ENCODE measurements around the gene ADIPOR2. TPM values are rescaled to one million over a fixed set of nuclear protein-coding genes. Genes with fewer than 3 reads are reported as not detected.

ADIPOR2 gene
- total and polyA plus RNA-seq, 2 of the 4 experiments (the other 2 are of a cell fraction), result 20.0 to 24.9 TPM

- no peak overlapping the region for H3K23ac ChIP-seq (ENCODE audit: low read depth, low read length)
- no peak overlapping the region for H3K18ac ChIP-seq (ENCODE audit: low read depth, low read length)
- ChIA-PET POLR2A (ENCODE audit: unreplicated experiment) (no interaction called here), CTCF (no interaction called here)
- H2AK9ac ChIP-seq (replicated peaks; ENCODE audit: low read depth, low read length, poor library complexity), result no peak overlapping the region
- no peak overlapping the region for H2BK20ac ChIP-seq (ENCODE audit: low read depth, low read length)
- H3K27me3 ChIP-seq (ENCODE audit: control insufficient read depth, insufficient read depth, low read length), result peaks cover 77% of the 10 kb centered on the region
- H4K8ac ChIP-seq (ENCODE audit: low read depth in 2 of 2, low read length in 2 of 2), result no peak overlapping the region
- H4K91ac ChIP-seq (ENCODE audit: insufficient read depth, low read depth, low read length), result no peak overlapping the region
- H4K20me1 ChIP-seq (ENCODE audit: insufficient read depth, low read length), result no peaks in the 10 kb centered on the region
- H2AK5ac ChIP-seq (ENCODE audit: low read depth, low read length), result no peak overlapping the region
- dilution Hi-C loops (cut with HindIII; ENCODE audit: low sequenced_read_pairs, unreplicated experiment), result no loop called here
- DNase-seq (no peak), ATAC-seq (ENCODE audit: low read depth) (no peak)
- no peak overlapping the region for H4K5ac ChIP-seq (ENCODE audit: low read depth, low read length)
- no peaks in the 10 kb centered on the region for H3K79me1 ChIP-seq (ENCODE audit: low read depth in 1 of 2, low read length in 2 of 2)
- no peak overlapping the region for H2BK5ac ChIP-seq (ENCODE audit: low read depth, low read length, poor library complexity, severe bottlenecking)
- H2BK15ac ChIP-seq (ENCODE audit: low read depth, low read length), result no peak overlapping the region
- no TSS peak for BruUV-seq (replicated peaks)
- H3K4me2 ChIP-seq (ENCODE audit: low read depth, low read length), result no peak overlapping the region
- no peak overlapping the region for H3K4me3 ChIP-seq (ENCODE audit: insufficient read depth, low read depth, low read length)
- no peak overlapping the region for H3K27ac ChIP-seq (ENCODE audit: insufficient read depth, low read length)
- TF ChIP-seq RAD21 (IDR thresholded peaks at IDR 0.05; ENCODE audit: low read length) (no peak), BHLHE40 (IDR thresholded peaks at IDR 0.05; ENCODE audit: low read depth, low read length) (no peak), SMC3 (IDR thresholded peaks at IDR 0.05; ENCODE audit: low read depth, low read length) (no peak), MAFK (IDR thresholded peaks at IDR 0.05; ENCODE audit: low read depth, low read length) (no peak), RFX5 (IDR thresholded peaks at IDR 0.05; ENCODE audit: low read depth, low read length) (no peak), CHD1 (IDR thresholded peaks at IDR 0.05; ENCODE audit: low read depth, low read length) (no peak)
- H2AFZ ChIP-seq (replicated peaks; ENCODE audit: low read length, poor library complexity), result no peak overlapping the region
- no peaks in the 10 kb centered on the region for H3K4me1 ChIP-seq (ENCODE audit: control insufficient read depth, insufficient read depth, low read length)
- no peaks in the 10 kb centered on the region for H3K9me3 ChIP-seq (ENCODE audit: control insufficient read depth, insufficient read depth, low read length)
- no peaks in the 10 kb centered on the region; the same call in 1 of the 2 replicates for H3K9me1 ChIP-seq (ENCODE audit: insufficient read depth, low read length)
- H3K4ac ChIP-seq (ENCODE audit: low read depth, low read length), result no peak overlapping the region
- no peak overlapping the region for H3K56ac ChIP-seq (ENCODE audit: extremely low read depth, insufficient read depth, low read length)
- in situ Hi-C loops (cut with MboI; ENCODE audit: low sequenced_read_pairs), result loop anchor here (25.0 kb wide), 1 partner anchor 468 kb away; no protein-coding TSS in a partner anchor
- 62% methylated on average over 5 of the region's 9 CpGs; no CpG with 5 or more reads in 1 of the 2 experiments for WGBS, 2 experiments (ENCODE audit: extremely low coverage in 2 of 2, insufficient read length in 1 of 2)
- H3K36me3 ChIP-seq (ENCODE audit: control insufficient read depth, insufficient read depth, low read length), result no peaks in the 10 kb centered on the region
- H3K9ac ChIP-seq (ENCODE audit: low read depth, low read length), result no peak overlapping the region
- H2BK120ac ChIP-seq (ENCODE audit: low read depth, low read length), result no peak overlapping the region
- H3K14ac ChIP-seq (replicated peaks; ENCODE audit: low read depth, low read length), result no peak overlapping the region
- intact Hi-C loops (cut with micrococcal nuclease), result no loop called here
Observed at GRCh38 chr12:1819050-1819449, 128.2 kb downstream of the ADIPOR2 start.
